ENCODE results near the gene EXOC1L.

Gene EXOC1L

DNA sequence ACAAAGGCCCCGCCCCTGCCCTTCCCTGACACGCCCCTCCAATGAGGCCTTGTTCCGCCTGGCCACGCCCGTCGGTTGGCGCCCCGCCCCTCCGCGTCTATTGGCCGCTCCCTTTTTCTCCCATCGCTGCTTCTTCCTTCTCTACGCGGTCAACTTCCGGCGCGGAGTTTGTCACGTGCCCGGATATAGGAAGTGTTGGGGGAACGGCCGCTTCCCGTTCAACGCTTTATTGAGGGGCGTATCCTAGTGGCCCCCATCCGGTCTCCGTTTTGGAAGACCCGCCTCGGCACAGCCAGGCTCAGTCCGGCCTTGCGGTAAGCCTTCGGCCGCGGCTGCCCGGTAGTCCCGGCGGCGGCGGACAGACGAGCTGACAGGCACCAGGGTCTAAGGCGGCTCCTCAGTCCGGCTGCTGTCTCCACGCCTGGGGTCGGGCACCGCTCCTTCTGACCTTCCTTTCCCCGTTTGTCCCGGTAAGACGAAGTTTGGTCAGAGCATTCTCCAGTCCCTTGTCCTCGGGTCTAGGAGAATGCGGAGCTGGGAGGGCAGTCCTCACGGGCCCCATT lies 34.0 kb downstream of the EXOC1L start, which contains the start of gene EXOC1:
EXOC1 (plus strand) TSS at position 165 of the 563 bp plus-strand sequence. CDS start 4,676 bp downstream, outside the sequence.
- TF ChIP-seq POLR2AphosphoS5 (IDR thresholded peaks at IDR 0.05; ENCODE audit: low read depth, low read length) (peak; percentile 64; the same call in 1 of the 2 replicates), TAF1 (IDR thresholded peaks at IDR 0.05; ENCODE audit: borderline replicate concordance, insufficient read depth, low read length) (peak; percentile 46; the same call in 1 of the 2 replicates), FOXP2 (optimal IDR thresholded peaks at IDR 0.05; ENCODE audit: borderline replicate concordance, extremely low read depth, extremely low read length, insufficient read depth) (peak; percentile 49), SIN3A (IDR thresholded peaks at IDR 0.05; ENCODE audit: borderline replicate concordance, insufficient read depth, low read length) (peak; percentile 84; the same call in 1 of the 2 replicates)
- TF ChIP-seq, protein P1, sequence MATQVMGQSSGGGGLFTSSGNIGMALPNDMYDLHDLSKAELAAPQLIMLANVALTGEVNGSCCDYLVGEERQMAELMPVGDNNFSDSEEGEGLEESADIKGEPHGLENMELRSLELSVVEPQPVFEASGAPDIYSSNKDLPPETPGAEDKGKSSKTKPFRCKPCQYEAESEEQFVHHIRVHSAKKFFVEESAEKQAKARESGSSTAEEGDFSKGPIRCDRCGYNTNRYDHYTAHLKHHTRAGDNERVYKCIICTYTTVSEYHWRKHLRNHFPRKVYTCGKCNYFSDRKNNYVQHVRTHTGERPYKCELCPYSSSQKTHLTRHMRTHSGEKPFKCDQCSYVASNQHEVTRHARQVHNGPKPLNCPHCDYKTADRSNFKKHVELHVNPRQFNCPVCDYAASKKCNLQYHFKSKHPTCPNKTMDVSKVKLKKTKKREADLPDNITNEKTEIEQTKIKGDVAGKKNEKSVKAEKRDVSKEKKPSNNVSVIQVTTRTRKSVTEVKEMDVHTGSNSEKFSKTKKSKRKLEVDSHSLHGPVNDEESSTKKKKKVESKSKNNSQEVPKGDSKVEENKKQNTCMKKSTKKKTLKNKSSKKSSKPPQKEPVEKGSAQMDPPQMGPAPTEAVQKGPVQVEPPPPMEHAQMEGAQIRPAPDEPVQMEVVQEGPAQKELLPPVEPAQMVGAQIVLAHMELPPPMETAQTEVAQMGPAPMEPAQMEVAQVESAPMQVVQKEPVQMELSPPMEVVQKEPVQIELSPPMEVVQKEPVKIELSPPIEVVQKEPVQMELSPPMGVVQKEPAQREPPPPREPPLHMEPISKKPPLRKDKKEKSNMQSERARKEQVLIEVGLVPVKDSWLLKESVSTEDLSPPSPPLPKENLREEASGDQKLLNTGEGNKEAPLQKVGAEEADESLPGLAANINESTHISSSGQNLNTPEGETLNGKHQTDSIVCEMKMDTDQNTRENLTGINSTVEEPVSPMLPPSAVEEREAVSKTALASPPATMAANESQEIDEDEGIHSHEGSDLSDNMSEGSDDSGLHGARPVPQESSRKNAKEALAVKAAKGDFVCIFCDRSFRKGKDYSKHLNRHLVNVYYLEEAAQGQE (IDR thresholded peaks at IDR 0.05; ENCODE audit: insufficient read depth in 1 of 2, low read depth in 2 of 2, low read length in 2 of 2), result no peak

DNA sequence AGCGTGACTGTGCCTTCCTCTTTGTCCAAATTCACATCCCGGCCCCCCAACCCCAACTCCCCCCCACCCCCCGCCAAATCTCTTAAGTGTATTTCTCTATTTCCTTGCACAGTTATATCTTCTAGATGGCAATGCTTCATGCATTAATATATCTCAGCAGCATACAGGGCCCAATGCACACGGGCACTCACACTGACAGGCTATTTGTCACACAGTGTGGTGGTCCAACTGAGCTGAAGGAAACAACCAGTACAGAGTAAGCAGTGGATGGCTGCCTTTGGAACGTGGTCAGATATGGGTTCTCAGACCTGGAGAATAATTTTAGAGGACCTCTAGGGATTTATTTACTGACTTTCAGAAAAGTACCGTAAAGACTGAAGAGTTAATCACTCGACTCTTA lies 34.5 kb downstream of the EXOC1L start:
- TF ChIP-seq FOXP2 (optimal IDR thresholded peaks at IDR 0.05; ENCODE audit: borderline replicate concordance, extremely low read depth, extremely low read length, insufficient read depth) (no peak), TAF1 (IDR thresholded peaks at IDR 0.05; ENCODE audit: borderline replicate concordance, insufficient read depth, low read length) (no peak), POLR2AphosphoS5 (IDR thresholded peaks at IDR 0.05; ENCODE audit: low read depth, low read length) (no peak), SIN3A (IDR thresholded peaks at IDR 0.05; ENCODE audit: borderline replicate concordance, insufficient read depth, low read length) (no peak)
- TF ChIP-seq, protein P1 (IDR thresholded peaks at IDR 0.05; ENCODE audit: insufficient read depth in 1 of 2, low read depth in 2 of 2, low read length in 2 of 2), result no peak

DNA sequence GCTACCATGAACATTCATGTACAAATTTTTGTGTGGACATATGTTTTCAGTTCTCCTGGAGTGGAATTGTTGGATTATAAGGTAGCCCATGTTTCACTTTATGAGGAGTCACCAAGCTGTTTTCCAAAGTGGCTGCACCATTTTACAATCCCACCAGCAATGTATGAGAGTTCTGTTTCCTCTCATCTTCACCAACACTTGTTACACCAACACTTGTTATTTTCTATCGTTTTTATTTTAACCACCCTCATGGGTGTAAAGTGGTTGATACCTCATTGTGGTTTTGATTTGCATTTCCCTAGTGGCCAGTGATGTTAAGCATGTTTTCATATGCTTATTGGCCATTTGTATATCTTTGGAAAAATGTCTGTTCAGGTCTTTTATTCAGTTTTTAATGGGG lies 38.0 kb downstream of the EXOC1L start:
- TF ChIP-seq SIN3A (IDR thresholded peaks at IDR 0.05; ENCODE audit: borderline replicate concordance, insufficient read depth, low read length), result no peak
- TF ChIP-seq POLR2AphosphoS5 (IDR thresholded peaks at IDR 0.05; ENCODE audit: low read depth, low read length), result no peak
- TF ChIP-seq TAF1 (IDR thresholded peaks at IDR 0.05; ENCODE audit: borderline replicate concordance, insufficient read depth, low read length), result no peak
- TF ChIP-seq, protein P1 (IDR thresholded peaks at IDR 0.05; ENCODE audit: insufficient read depth in 1 of 2, low read depth in 2 of 2, low read length in 2 of 2), result no peak
- no peak for TF ChIP-seq FOXP2 (optimal IDR thresholded peaks at IDR 0.05; ENCODE audit: borderline replicate concordance, extremely low read depth, extremely low read length, insufficient read depth)

DNA sequence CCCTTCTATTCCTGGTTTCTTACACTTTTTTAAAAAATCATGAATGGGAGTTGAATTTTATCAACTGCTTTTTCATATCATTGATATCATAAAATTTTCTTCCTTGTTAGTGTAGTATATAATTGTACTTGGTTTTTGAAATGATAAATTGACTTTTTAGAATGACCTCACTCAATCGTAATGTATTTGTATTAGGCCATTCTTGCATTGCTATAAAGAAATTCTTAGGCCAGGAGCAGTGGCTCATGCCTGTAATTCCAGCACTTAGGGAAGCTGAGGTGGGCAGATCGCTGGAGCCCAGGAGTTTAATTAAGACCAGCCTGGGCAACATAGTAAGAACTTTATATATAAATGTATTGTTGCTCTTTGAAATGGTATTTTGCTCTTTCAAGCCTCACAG lies 40.1 kb downstream of the EXOC1L start:
- TF ChIP-seq, protein P1 (IDR thresholded peaks at IDR 0.05; ENCODE audit: insufficient read depth in 1 of 2, low read depth in 2 of 2, low read length in 2 of 2), result no peak
- TF ChIP-seq TAF1 (IDR thresholded peaks at IDR 0.05; ENCODE audit: borderline replicate concordance, insufficient read depth, low read length), result no peak
- TF ChIP-seq FOXP2 (optimal IDR thresholded peaks at IDR 0.05; ENCODE audit: borderline replicate concordance, extremely low read depth, extremely low read length, insufficient read depth), result no peak
- TF ChIP-seq POLR2AphosphoS5 (IDR thresholded peaks at IDR 0.05; ENCODE audit: low read depth, low read length), result no peak
- no peak for TF ChIP-seq SIN3A (IDR thresholded peaks at IDR 0.05; ENCODE audit: borderline replicate concordance, insufficient read depth, low read length)

Measured in PFSK-1 (cell line).